NCI-H748 (cell line): ENCODE results near the gene SLC6A11.
A peak's percentile ranks its signal among the peaks of the same experiment; 100 is the strongest.

Source experiments
- DNase-seq: peaks from one replicate; lab custom pipeline; 2025; ENCODE audit not compliant: unreplicated experiment; lab: John Stamatoyannopoulos, UW

SLC6A11 gene

DNA sequence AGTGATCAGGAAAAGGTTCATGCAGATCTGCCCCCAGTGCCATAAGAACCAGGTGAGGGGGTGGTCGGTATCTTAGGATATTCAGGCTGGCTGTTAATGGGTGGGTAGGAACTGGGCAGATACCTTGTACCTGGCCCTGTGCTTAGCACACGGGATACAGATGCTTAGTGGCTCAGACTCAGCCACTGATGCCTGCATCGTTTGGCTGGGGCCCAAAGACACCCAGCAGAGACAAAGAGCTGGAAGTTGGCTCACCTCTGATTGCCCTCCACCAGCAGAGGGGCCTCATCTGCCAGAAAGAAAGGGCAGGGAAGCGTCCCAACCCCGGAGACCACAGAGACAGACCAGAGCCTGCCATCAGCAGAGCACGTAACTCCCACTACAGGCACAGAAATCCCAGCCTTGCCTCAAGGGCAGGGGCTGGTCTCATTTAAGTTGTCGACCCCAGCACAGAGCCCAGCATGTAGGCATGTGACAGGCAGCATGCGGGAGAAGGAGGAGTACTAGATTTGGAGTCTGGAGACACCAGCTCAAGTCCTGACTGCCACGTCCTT lies 112.5 kb downstream of the SLC6A11 start:
- no peak for DNase-seq

GRCh38 chr3:10928961-10929471 lies 113.0 kb downstream of the SLC6A11 start:
- DNase-seq: no peak

DNA sequence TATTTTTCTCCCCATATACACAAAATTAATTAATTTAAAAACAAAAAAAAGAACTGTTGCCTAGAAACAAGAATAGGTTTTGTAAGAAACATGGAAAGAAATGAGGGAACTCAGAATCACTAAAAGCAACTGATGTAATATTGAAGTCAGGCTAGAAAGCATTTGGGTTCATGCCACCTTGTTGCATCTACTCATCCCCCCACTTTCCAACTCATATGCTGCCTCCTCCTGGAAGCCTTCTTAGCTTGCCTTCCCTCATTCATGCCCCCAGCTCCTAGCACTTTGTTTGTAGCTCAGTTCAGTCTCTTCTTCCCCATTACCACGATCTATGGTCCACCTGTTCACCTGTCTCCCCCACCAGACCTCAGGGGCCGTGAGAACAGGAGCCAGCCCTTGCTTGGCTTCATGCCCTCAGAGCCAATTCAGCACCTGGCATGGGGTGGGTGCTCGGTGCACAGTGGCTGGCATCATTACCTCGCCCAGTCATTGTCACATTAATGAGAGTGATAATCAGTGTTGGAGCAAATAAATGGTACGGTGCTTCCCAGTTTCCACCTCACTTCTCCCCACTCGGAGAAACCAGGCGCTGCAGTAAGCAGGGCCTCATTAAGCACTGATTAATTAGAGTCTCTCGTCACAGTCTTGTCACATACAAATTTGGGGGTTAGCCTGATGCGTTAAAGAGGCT lies 114.1 kb downstream of the SLC6A11 start:
- DNase-seq: no peak

- no peak for DNase-seq
These were observed 114.6 kb downstream of the SLC6A11 start for GRCh38 chr3:10930666-10931040.

DNA sequence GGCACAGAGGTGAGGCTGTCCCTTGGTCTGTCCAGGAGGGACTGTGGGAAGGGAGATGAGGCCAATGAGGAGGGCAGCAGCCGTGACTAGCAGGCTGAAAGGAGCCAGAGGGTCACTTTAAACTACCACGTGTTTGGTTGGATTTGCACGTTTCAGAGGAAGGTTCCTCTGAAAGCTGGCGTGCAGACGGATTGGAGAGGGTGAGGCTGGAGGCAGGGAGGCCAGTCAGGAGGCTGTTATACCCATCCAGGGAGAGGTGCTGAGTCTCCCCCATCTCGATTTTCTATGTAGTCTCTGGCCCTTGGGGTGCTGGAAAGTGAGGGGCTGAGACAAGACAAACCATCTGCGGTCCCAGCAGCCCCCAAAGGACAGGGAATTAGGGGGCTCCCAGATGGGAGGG lies 116.6 kb downstream of the SLC6A11 start:
- no peak for DNase-seq

DNA sequence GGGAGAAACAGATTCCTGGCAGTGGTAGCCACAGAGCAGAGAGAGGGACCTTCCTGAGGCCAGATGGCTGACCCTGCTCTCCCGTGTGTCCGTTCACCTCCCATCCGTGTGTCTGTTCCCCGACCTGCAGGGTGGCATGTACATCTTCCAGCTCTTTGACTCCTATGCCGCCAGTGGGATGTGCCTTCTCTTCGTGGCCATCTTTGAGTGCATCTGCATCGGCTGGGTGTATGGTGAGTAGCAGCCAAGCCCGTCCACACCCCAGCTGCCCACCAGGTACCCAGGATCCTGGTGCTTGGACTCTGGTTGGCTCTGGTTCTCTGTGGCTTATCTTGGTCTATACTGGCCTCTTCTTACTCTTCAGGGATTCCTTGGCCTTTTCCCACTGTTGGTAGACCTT lies 117.0 kb downstream of the SLC6A11 start:
- no peak for DNase-seq

DNA sequence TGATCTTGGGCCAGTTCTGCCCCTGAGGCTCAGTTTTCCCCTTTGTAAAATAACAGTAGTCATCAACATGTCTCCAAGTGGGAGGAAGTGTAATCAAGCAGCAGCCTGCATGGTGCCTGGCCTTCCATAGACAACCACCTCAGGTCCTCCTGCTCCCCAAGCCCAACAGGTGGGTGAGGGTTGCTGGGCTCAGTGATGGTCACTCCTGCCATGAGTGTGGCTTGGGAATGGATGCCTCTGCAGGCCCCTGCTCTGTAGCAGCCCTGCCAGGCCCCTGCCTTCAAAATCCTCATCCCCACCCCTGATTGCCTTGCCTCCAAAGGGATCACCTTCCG lies 117.4 kb downstream of the SLC6A11 start:
- no peak for DNase-seq

GRCh38 chr3:10933805-10934481 lies 117.9 kb downstream of the SLC6A11 start:
- DNase-seq: no peak

DNA sequence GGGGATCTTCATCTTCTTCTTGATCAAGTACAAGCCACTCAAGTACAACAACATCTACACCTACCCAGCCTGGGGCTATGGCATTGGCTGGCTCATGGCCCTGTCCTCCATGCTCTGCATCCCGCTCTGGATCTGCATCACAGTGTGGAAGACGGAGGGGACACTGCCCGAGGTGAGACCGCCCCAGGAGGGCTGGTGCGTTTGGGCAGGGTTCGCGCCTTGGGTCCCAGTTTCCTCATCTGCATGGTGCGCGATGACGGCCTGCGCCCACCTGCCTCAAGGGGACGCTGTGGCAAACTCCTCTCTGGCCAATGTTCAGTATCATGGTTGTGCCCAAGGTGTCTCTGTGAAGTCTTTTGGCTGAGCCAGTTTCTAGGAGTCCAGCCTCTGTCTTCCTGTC lies 119.0 kb downstream of the SLC6A11 start:
- DNase-seq: no peak

DNA sequence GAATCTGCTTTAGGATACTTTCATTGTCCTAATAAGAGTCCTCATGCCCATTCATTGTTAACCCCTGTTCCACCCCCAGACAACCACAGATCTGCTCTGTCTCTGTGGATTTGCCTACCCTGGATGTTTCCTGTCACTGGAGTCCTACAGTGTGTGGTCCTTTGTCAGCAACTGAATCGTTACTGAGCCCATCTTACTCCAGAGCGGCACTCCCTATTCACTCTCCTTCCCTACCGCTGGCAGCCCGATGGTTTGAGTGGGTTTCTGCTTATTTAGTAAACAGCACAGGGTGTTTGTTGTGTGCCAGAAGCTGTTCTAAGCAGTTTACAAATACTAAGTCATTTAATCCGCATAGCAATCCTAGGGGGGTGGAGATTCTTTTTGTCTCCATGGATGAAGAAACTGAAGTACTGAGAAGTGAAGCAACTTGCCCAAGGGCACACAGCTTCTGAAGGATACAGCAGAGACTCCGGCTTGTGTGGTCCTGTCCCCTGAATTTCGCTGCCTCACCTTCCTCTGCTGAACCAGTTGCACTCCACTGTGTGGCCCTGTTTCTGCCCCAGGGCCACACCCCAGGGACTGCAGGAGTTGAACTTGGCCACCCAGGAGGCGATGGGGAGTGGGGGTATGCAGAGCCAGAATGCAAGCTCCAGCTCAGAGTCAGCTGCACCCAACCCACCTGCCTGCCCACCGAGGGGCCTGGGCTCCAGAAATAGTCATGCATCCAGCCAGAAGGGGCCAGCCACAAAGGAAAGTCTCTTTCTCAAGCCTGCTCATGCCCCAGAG lies 120.0 kb downstream of the SLC6A11 start:
- DNase-seq: no peak

DNA sequence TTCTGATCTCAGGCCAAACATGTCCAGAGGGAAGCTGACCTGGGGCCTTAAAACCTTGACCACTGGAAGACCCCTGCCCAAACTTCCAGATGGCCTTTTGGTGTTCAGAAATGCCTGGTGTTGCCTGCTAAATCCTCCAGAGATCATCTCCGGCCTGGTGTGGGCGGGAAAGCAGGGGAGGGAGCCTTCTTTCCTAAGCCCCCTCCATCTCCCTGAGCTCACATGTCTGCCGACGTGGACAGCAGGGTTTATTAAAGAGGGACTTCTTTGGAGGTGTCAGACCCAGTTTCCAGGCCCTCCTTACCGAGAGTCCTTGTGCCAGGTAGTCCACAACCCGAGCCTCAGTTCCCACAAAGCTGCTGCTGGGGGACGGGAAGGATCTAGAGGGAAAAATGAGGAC lies 120.7 kb downstream of the SLC6A11 start:
- DNase-seq: no peak

DNA sequence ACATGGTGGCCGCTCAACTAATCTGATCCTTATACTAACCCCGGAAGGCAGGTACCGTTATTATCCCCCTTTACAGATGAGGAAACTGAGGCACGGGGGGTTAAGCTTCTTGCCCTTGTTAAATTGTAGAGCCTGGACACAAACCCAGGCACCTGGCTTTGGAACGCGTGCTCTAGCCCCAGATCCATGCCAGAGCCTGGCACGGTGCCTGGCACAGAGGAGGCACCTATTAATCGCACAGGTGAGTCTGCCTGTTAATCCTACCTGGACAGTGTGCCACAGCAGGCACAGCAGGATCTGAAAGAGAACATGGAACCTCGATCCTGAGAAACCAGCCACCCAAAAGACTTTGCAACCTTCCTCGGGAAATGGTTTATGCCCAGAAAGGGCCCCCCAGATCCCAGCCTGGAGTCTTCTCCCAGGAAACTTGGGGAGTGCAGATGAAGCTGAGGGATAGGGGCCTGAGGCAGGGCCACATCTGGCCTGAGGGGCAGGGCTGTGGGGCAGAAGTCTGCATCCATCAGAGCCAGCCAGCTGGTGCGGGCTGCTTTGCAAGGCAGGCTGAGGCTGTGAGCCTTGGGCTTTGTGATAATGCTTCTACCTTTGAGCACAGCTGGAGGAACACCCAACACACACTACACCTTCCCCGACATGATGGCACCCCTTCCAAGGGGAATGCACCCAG lies 121.3 kb downstream of the SLC6A11 start:
- no peak for DNase-seq

GRCh38 chr3:10939556-10939955 lies 123.5 kb downstream of the SLC6A11 start:
- no peak for DNase-seq

DNA sequence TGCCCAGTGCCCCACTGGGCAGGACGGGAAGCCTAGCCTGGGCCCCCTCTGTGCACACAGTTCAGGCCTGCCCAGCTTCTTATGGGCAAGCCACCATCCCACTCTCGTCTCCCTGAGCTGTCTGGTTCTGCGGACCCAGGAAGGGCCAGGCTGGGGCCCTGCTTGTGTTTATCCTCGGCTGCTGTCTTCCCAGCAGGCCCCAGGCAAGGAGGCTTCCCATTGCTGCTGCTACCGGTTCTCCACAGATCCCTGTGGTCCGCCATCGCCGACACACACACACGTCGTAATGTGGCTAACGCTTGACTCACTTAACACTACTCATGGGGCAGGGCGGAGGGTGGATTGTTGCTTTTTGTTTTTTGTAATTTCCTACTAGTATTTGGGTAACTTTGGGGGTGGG lies 124.1 kb downstream of the SLC6A11 start:
- DNase-seq: no peak

DNA sequence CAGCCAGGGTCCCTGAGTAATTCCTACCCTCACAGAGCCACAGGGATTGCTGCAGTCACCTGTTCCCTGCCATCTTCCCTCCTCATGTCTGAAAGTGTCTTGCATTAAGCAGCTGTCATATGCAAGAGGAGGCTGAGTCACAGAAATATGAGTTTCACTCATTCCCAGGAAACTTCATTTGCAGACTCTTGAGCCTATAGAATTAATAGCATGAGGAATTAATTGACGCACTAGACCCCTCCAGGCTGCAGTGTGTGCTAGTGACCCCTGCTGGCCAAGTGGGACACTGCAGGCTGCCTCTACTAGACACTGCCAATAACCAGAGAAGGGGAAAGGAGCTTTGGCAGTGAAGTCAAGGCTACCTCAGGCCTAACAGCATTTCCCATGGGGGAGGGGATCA lies 125.9 kb downstream of the SLC6A11 start:
- DNase-seq: no peak

GRCh38 chr3:10942690-10943205 lies 126.7 kb downstream of the SLC6A11 start:
- no peak for DNase-seq

DNA sequence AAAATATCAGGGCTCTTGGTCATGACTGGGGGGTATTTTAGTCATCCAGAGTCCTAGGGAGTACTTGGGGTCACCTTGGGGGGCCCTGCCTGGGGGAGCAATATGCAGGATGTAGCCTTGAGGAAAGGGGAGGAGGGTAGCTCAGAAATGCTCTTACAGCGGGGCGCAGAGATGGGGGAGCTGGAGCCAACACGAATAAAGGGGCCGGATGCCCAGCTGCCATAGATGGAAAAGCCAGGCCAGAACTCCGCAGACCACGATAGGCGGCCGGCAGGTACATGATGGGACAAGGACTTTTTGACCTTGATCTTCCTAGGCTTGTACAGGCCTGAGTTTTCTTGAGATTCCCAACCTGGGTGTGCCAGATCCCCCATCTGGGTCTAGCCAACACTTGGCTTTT lies 128.8 kb downstream of the SLC6A11 start:
- no peak for DNase-seq

- DNase-seq: peak; percentile 37
These were observed 129.8 kb downstream of the SLC6A11 start for GRCh38 chr3:10945683-10946287.

DNA sequence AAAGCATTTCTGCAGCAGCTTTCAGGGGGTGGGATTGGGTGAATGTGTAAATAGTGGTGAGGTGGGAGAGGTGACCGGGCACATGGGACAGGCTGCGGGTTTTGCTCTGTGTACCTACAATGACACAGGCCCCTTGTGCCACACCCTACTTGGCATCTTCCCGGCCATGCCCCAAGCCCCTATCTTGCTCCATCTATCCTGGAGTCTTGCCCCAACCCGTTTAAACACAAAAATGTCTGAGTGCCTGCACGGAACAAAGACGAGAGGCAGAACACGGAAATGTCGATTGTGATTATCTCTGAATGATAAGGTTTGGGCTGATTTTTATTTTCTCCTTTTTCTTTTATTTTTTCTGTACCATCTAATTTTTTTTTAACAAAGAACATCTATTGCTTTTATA lies 130.5 kb downstream of the SLC6A11 start:
- DNase-seq: no peak

DNA sequence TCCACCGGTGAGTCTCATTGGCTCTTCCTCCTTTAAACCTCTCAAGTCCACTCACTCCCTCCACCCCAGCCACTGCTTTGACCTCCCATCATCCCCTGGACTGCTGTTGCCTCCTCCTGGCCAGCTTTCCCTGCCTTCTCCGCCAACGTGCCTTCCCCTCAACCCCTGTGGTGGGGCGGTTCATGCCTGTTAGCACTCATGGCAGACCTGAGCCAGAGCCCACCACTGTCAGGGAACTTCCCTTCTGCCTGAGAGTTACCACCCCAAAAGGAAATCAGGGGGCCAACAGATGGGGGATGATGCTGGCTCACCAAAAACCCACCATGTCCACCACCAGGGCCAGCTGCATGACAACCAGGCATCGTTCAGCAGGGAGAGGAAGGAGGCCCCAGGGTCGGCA lies 132.3 kb downstream of the SLC6A11 start:
- DNase-seq: no peak

DNA sequence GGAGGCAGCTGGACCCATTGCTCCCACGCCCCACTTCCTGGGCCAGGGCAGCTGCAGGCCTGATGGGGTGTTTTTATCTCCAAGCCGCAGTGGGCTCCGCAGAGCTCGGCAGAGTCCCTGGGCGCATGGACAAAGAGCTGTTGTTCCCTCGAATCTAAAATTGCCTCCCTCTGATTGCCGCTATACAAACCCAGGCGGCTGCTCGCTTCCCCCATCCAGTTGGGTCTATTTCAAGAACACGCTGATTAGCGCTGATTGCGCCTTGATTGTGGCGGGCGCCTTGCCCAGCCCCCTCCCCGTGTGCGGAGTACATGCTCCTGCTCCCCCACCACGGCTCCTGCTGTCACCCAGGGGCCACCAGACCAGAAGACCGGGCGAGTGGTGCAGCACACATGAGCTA lies 133.2 kb downstream of the SLC6A11 start:
- no peak for DNase-seq
